GM19193 (cell line): ENCODE data around the gene WDR86.

Source experiments
- POLR2A ChIP-seq: IDR thresholded peaks from 4 replicates; pipeline ENCODE4 v1.6.1; 2011; ENCODE audit not compliant: insufficient read depth, insufficient read length; ENCODE audit errors: extremely low read depth

WDR86 gene

DNA sequence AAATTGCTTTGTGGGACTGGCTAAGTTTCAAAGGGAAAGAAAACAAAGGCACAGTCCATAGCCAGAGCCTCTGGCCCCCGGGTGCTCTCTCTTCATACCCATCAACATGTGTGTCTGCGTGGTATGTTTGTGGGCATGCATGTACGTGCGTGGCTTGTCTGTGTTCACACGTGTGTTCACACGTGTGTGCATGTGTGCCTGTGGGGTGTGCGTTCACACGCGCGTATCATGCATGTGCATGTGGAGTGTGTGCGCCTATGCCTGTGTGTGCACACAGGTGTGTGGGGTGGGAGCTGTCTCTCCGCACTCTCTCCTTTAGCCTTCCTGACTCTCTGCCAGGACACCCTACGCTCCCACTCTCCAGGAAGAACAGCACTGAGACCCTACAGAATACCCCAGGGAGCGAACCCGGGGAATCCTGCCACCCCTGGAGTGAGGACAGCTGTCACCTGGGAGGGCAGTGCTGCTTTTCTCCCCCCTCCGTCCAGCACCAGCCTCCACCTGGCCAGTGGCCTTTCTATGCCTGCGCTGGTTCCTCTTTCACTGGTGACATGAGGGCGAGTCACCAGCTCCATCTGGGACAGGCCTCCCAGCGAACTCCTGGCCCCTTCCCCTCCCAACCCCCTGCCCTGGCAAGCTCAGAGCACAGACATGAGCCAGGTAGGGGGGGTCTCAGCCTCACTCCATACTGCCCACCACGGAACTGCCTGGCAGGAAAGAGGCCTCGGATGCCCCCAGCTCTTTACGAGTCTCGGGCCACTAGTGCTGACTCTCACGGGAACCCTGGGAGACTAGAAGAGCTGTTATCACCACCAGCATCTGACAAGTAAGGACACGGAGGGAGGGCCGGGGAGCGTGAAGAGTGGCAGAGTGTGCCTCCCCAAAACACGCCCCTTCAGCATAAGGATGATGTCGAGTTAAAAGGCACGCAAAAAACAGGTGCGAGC is 16.5 kb downstream of the WDR86 start:
- no peak for TF ChIP-seq POLR2A

DNA sequence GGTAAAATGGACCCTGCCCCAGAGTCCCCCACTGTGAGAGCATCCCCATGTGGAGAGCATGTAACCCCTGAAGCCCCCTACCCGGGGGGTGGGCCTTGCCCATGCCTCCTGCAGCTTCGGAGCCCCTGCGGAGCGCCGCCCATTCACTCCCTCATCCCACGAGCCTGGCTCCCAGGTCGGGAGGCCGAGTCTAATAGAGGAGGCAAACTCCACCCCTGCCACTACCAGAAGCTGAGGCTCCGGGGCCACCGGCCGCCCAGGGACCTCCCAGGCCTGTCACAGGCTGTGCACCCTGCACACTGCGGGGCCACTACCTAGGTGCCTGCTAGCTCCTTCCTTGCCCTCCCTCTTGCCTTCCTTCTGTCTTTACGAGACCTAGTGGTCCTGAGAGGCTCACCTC is 17.4 kb downstream of the WDR86 start:
- no peak for TF ChIP-seq POLR2A

DNA sequence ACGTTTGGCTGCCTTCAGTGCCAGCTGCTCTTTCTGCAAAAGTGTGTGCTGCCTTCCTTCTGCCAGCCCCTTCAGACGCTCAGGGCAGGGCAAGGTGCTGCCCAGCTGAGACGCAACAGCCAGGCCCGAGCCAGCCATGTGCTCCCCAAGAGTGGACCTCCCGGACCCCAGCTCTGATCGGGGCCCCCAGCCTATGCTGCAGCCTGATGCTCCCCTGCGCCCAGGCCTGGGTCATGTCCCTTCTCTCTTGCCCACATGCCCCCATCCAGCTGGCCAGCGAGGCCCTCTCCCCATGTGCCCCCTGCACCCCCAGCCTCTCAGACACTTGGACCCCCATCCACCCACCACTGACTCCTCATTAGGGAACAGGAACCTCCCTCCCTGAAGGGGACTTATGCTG is 17.8 kb downstream of the WDR86 start:
- TF ChIP-seq POLR2A: no peak

GRCh38 chr7:151391358-151391730 is 18.5 kb downstream of the WDR86 start:
- TF ChIP-seq POLR2A: no peak

DNA sequence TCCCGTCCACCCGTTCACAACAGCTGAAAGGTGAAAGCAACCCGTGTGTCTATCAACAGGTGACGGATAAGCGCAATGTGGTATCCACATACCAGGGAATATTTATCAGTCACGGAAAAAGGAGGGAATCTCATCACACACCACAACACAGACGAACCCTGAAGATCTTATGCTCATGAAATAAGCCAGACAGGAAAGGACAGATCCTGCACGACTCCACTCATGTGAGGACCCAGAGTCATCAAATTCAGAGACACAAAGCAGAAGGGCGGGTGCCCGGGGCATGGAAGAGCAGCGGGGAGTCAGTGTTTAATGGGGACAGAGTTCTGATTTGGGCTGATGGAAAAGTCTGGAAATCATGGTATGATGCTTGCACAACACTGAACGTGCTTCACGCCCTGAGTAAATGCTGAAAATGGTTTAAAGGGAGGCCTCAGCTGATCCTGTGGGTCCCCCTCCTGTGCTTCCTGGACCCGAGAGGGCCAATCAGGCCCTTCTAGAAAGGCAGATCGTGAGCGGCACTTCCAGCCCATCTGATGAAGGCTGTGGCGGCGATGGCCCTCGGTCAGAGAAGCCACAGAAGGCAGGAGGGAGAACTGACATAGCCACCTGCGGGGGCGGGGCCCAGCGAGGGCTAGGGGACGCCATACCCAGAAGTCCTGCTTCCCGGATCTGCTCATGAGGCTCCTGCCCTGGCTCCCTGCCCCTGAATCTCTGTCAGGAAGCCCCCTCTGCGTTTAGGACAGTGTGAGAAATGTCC is 19.1 kb downstream of the WDR86 start:
- TF ChIP-seq POLR2A: no peak

DNA sequence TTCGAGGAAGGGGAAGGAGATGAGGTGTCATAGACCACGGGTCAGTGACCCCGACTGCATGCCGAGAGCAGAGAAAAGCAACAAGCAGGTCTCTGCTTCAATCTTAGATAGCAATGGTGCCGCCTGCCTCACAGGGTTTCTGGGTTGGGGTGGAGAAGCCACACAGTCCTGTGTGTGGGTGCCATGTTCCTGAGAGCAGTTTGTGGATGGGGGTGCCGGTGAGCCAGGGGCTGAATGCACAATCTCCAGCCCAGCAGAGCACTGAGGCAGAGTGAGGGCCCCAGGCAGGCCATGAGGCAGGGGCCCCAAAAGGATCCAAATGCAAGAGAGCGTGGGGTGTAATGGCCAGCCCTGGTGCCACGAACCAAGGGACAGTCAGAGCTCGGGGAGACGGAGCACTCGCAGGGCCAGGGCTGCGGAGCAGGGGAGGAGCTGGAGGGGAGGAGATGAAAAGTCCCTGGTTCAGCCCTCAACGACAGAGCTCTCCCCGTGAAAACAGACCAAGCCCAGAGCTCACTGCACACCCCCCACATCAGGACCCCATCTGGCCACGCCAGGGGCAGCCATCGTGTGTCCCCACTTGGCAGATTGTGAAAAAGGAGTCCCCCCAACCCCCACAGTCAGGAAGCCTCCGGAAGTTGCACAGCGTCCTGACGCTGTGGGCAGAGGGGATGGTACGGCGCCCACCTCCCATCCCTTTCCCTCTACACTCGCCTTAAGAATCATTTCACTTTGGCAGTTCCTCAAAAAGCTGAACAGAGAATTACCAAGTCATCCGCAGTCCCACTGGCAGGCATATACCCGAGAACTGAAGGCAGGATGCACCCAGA is 19.9 kb downstream of the WDR86 start:
- no peak for TF ChIP-seq POLR2A

DNA sequence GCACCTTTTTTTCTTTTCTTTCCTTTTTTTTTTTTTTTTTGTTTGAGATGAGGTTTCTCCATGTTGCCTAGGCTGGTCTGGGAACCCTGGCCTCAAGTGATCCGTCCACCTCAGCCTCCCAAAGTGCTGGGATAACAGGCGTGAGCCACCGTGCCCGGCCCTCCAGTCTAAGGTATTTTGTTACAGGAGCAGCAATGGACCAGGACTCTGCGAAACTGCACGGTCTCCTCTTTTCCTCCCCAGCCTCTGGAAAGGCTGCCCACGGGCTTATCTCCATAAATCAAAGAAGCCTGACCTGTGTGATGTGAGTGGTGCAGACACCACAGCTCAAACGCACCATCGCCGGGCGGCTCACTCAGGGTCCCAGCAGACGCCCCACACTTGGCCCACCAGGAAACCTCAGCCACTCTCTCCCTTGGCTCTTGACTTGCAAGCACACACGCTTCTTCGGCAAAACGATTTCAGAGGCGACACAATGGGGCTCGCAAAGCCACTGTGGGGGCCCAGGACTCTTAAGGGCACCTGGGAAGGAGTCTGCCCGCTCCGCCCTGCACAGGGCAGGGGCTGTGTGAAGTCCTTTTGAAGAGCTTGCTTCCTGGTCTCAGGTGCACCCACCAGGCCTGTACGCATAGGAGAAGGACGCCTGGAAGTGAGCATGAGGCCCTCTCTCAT is 20.6 kb downstream of the WDR86 start:
- TF ChIP-seq POLR2A: no peak

DNA sequence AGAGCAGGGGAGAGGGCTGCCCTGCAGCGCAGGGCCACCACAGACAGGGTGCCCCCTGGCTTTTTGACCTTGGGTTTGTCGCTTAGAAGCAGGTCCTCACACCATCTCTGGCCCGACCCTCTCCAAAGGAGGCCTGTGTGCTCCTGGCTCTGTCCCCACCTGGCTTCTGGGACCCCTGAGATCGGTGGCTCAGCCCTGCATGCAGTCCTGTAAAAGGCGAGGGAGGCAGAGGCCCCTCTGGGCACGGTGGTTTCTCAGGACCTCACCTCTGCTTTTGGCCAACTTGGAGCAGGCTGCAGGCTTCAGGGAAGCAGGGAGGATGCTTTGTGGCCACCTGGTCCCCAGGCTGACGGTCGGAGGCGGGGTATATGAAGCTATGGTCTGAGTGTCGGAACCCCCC is 21.4 kb downstream of the WDR86 start:
- TF ChIP-seq POLR2A: no peak

DNA sequence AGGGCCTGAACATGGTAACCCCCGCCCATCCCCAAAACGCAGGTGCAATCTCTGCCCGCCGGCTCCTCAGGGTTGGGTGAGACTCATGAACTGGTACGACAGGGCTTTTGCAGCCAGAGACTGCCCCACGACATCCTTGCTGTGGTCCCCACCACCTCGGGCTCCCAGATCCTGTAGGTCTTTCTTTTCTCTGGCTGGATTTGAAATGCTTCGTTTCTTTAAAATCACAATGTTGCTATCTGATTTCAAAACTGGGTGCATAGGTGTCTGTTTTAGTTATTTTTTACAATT is 21.9 kb downstream of the WDR86 start:
- TF ChIP-seq POLR2A: no peak

DNA sequence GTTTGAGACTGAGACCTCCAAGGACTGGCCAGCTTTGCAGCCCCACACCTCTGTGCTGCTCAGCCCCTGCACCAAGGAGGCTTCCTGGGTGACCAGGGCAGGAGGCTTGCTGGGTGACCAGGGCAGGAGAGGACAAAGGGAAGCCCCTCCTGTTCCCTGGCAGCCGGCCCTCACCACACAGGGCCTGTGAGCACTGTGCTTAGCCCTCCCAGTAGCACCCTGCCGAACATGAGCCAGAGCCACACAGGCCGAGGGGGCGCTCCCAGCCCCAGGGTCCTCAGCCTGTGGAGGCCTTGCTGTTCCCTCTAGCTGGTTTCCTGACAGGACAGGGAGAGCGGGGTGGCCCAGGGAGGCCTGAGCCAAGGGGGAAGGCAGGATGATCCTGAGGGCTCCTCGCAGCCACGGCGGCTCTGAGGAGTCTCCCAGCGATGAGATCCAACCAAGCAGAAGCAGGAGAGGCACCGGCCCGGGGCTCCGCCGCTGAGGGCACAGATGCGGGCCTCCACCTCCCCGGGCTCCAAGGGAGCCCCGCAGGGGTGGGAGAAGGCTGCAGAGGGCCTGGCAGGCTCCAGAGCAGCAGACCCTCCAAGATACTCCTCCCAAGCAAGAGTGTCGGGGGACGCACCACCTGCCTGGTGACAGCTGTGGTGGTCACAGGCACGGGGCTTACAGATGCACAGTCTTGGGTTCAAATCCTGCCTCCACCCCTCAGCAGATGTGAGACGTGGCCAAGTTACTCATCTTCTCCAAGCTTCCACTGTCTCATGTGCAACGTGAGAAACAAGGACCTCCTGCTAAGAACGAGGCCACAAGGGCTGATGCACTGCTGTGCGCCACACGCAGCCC is 22.5 kb downstream of the WDR86 start:
- no peak for TF ChIP-seq POLR2A

GRCh38 chr7:151386301-151387160 is 23.3 kb downstream of the WDR86 start:
- TF ChIP-seq POLR2A: no peak

- no peak for TF ChIP-seq POLR2A
Measured at GRCh38 chr7:151385626-151386300, 24.1 kb downstream of the WDR86 start.
